GM12891 (cell line): ENCODE measurements around the gene CBY2.

Experiments
- DNase-seq: peaks from one replicate; pipeline ENCODE4 v3.0.0; 2011; ENCODE audit warnings: low spot score; ENCODE audit not compliant: insufficient read length
- FAIRE-seq: peaks from 2 replicates; lab custom pipeline; 2011; peaks lifted over from hg19 to GRCh38; lab: Jason Lieb, UNC
- PAX5 ChIP-seq: IDR thresholded peaks from 2 replicates; pipeline ENCODE4 v1.6.1; 2011; ENCODE audit warnings: low read length, moderate library complexity, mild to moderate bottlenecking; ENCODE audit not compliant: insufficient read depth, severe bottlenecking
- POLR2A ChIP-seq: IDR thresholded peaks from 2 replicates; pipeline ENCODE4 v1.6.1; 2011; ENCODE audit warnings: low read depth, low read length, control low read depth
- POLR2AphosphoS5 ChIP-seq: IDR thresholded peaks from 2 replicates; pipeline ENCODE4 v1.6.1; 2011; ENCODE audit warnings: low read depth, low read length, control low read depth
- POU2F2 ChIP-seq: IDR thresholded peaks from 2 replicates; pipeline ENCODE4 v1.6.1; 2011; ENCODE audit warnings: low read depth, mild to moderate bottlenecking, control low read depth, low read length, moderate library complexity
- SPI1 ChIP-seq: IDR thresholded peaks from 2 replicates; pipeline ENCODE4 v1.6.1; 2011; ENCODE audit warnings: low read depth, low read length, control low read depth
- TAF1 ChIP-seq: IDR thresholded peaks from 2 replicates; pipeline ENCODE4 v1.6.1; 2011; ENCODE audit warnings: low read depth, low read length, control low read depth

CBY2 gene

GRCh38 chr13:45731455-45731854 lies 29.3 kb downstream of the CBY2 start:
- DNase-seq, result no peak
- FAIRE-seq, result no peak
- TF ChIP-seq PAX5 (no peak), SPI1 (no peak), POU2F2 (no peak), TAF1 (no peak), POLR2AphosphoS5 (no peak), POLR2A (no peak)

DNA sequence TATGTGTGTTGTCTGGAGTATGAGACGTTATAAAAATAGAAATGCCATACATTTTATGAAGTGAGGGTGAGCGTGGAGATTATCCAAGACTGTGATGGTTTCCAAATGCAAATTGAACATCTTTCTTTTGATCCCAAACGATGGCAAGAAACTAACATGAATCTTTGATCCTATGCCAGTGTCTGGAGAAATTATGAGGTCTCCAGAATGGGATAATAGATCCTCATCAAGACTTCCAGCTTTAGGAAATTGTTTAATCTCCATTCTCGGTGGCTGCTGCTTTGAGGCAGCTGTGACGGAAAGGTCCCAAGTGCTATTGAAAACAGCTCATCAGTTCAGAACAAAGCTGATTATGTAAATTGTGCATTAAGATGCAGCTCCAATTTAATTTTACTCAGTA lies 30.8 kb downstream of the CBY2 start:
- FAIRE-seq (no peak), DNase-seq (no peak)
- TF ChIP-seq POLR2A, result no peak
- TF ChIP-seq POLR2AphosphoS5, result no peak
- TF ChIP-seq SPI1, result no peak
- no peak for TF ChIP-seq TAF1
- TF ChIP-seq POU2F2, result no peak
- no peak for TF ChIP-seq PAX5

GRCh38 chr13:45733361-45733760 lies 31.2 kb downstream of the CBY2 start:
- TF ChIP-seq TAF1 (no peak), POU2F2 (no peak), POLR2AphosphoS5 (no peak), PAX5 (no peak), SPI1 (no peak), POLR2A (no peak)
- FAIRE-seq (no peak), DNase-seq (no peak)

GRCh38 chr13:45737571-45738017 lies 35.5 kb downstream of the CBY2 start:
- DNase-seq (peak; percentile 30), FAIRE-seq (peak; percentile 28)
- TF ChIP-seq TAF1 (no peak), POU2F2 (no peak), SPI1 (no peak), POLR2A (no peak), PAX5 (no peak), POLR2AphosphoS5 (no peak)

DNA sequence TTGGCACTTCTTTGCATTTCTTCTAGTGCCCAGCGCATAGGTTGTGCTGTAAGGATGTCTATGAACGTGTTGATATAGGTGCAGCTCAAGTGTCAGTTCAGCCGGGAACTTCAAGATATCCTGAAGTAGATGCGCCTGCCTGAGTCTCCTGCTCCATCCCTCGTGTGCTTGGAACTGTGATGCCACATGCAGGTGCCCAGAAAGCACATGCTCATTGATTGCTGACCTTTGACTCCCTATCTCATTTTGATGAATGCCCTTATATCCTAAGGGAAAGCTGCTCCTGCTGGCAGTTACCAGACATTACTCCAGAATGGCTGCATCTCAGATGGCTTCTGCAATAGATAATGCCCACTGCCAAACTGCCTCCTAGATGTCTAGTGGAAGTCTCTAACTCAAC lies 40.9 kb downstream of the CBY2 start:
- no peak for DNase-seq
- no peak for FAIRE-seq
- TF ChIP-seq SPI1, result no peak
- no peak for TF ChIP-seq PAX5
- TF ChIP-seq POLR2AphosphoS5, result no peak
- no peak for TF ChIP-seq POU2F2
- no peak for TF ChIP-seq POLR2A
- no peak for TF ChIP-seq TAF1

DNA sequence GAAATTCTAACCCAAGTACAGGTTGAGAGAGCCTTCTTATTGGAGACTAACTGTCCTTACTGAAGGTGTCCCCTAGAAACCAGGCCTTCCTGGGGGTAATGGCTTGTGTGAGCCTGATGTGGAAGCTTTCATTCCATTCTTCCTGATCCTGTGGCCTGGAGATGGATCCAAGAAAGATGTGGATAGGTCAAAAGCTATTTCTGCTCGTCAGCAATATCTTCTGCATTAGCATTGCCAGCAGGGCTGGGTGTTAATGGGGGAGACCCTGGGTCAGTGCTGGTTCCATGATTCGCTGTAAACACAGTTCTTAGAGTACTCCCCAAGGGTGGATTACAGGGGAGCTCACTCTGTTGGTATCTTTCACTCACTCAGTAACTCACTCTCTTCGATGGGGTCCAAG lies 42.9 kb downstream of the CBY2 start:
- TF ChIP-seq POLR2A, result no peak
- no peak for TF ChIP-seq POU2F2
- no peak for TF ChIP-seq SPI1
- TF ChIP-seq POLR2AphosphoS5, result no peak
- no peak for TF ChIP-seq PAX5
- TF ChIP-seq TAF1, result no peak
- no peak for FAIRE-seq

GRCh38 chr13:45747071-45747470 lies 45.0 kb downstream of the CBY2 start:
- DNase-seq (no peak), FAIRE-seq (no peak)
- TF ChIP-seq SPI1 (peak; percentile 57), POLR2AphosphoS5 (no peak)

More for the DNA sequence above, 42.9 kb downstream of the CBY2 start:
- no peak for DNase-seq

DNA sequence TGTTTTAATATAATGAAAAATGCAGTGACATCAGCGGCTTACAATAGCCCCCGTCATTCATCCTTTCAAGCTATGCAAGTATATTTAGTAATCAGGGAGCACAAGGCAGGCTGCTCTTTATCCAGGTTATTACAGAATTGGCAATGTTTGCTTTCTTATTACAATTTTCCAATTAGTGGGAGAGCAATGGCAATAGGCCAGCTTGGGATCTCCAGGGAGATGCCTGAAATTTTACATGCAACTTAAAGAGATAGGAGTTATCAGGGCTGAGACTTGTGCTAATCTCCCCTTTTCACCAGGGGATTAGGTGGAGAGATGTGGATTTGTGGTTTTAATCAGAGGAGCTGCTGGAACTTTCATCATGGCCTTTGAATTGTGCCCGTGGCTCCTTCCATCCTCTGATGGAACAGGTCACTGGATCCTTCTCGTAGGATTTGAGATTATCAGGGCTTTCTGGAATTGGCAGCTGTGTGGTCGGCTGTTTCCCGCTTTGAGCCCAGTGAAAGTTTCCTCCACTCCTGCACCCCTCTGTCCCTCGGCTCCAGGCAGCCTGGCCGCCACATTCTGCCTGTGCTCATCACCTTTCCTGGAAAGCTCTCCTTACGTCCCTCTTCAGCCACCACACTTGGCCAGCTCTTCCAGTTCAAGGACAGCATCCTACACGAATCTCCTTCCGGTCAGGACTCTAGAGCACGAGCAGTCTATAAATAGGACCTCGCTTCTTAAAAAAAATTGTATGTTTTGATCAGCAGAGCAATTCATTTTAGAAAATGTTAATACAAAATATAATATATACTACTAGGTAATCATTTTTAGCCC lies 47.0 kb downstream of the CBY2 start:
- DNase-seq (no peak), FAIRE-seq (no peak)
- TF ChIP-seq POU2F2, result no peak
- no peak for TF ChIP-seq SPI1
- TF ChIP-seq TAF1, result no peak
- TF ChIP-seq PAX5, result no peak

- FAIRE-seq (no peak), DNase-seq (no peak)
- no peak for TF ChIP-seq POLR2A
- no peak for TF ChIP-seq POU2F2
- TF ChIP-seq TAF1, result no peak
- no peak for TF ChIP-seq PAX5
- no peak for TF ChIP-seq POLR2AphosphoS5
- no peak for TF ChIP-seq SPI1
Observed at GRCh38 chr13:45750566-45750965, 48.4 kb downstream of the CBY2 start.

GRCh38 chr13:45751885-45752284 lies 49.8 kb downstream of the CBY2 start:
- DNase-seq (no peak), FAIRE-seq (no peak)
- TF ChIP-seq TAF1 (no peak), POU2F2 (no peak), PAX5 (no peak), SPI1 (no peak), POLR2AphosphoS5 (no peak), POLR2A (no peak)
